Loucy (cell line): ENCODE results near the gene IGF1R.

Source experiments
- H2AFZ ChIP-seq: fragments of 200-600 bp; sonication (generic); 2 replicates; pipeline ENCODE4 v1.6.0; 2016; ENCODE audit warnings: antibody characterized with exemption, mild to moderate bottlenecking, low read length, moderate library complexity
- H3F3A ChIP-seq: fragments of 200-600 bp; 2 replicates; pipeline ENCODE4 v1.6.0; 2016; ENCODE audit warnings: antibody characterized with exemption, low read depth, mild to moderate bottlenecking
- H3K27me3 ChIP-seq: fragments of 200-600 bp; sonication (generic); 2 replicates; pipeline ENCODE4 v1.6.1; 2014; ENCODE audit warnings: low read length, mild to moderate bottlenecking; ENCODE audit not compliant: insufficient read depth, poor library complexity, severe bottlenecking
- H3K36me3 ChIP-seq: fragments of 200-600 bp; sonication (generic); 2 replicates; pipeline ENCODE4 v1.6.1; 2016; ENCODE audit warnings: low read length; ENCODE audit not compliant: insufficient read depth
- H3K4me1 ChIP-seq: fragments of 200-600 bp; sonication (generic); 2 replicates; pipeline ENCODE4 v1.5.1; 2014; ENCODE audit warnings: low read length, mild to moderate bottlenecking; ENCODE audit not compliant: insufficient read depth, poor library complexity, severe bottlenecking
- H3K4me2 ChIP-seq: fragments of 200-600 bp; sonication (generic); 2 replicates; pipeline ENCODE4 v1.6.0; 2014; ENCODE audit warnings: antibody characterized with exemption, low read length, low read depth, mild to moderate bottlenecking; ENCODE audit not compliant: poor library complexity, severe bottlenecking
- H3K4me3 ChIP-seq: fragments of 200-600 bp; sonication (generic); 2 replicates; pipeline ENCODE4 v1.5.1; 2014; ENCODE audit warnings: low read length, mild to moderate bottlenecking, mixed read lengths; ENCODE audit not compliant: poor library complexity, severe bottlenecking
- H3K79me2 ChIP-seq: fragments of 200-600 bp; sonication (generic); 2 replicates; pipeline ENCODE4 v1.6.1; 2014; ENCODE audit warnings: low read length; ENCODE audit not compliant: insufficient read depth
- H3K9ac ChIP-seq: fragments of 200-600 bp; sonication (generic); 2 replicates; pipeline ENCODE4 v1.6.0; 2014; ENCODE audit warnings: mild to moderate bottlenecking, low read depth, low read length, moderate library complexity; ENCODE audit not compliant: poor library complexity, severe bottlenecking
- H3K9me2 ChIP-seq: fragments of 200-600 bp; sonication (generic); replicated peaks from 2 replicates; pipeline ENCODE4 v1.6.1; 2016; ENCODE audit warnings: low read depth, low read length, mixed read lengths
- H3K9me3 ChIP-seq: fragments of 200-600 bp; sonication (generic); 2 replicates; pipeline ENCODE4 v1.6.1; 2014; ENCODE audit warnings: mild to moderate bottlenecking, antibody characterized with exemption, low read length, low read depth; ENCODE audit not compliant: insufficient read depth
- H4K20me1 ChIP-seq: fragments of 200-600 bp; sonication (generic); 2 replicates; pipeline ENCODE4 v1.6.0; 2014; ENCODE audit warnings: antibody characterized with exemption, low read length, mild to moderate bottlenecking; ENCODE audit not compliant: insufficient read depth, poor library complexity, severe bottlenecking
- EZH2phosphoT487 ChIP-seq: fragments of 200-600 bp; IDR thresholded peaks from 2 replicates; pipeline ENCODE4 v1.6.1; 2018; ENCODE audit warnings: antibody characterized with exemption, mild to moderate bottlenecking, moderate library complexity, borderline replicate concordance
- TF ChIP-seq, protein P1 (sequence below): fragments of 200-600 bp; sonication (generic); conservative IDR thresholded peaks from 2 replicates; pipeline ENCODE4 v1.5.1; 2014; ENCODE audit warnings: mild to moderate bottlenecking, antibody characterized with exemption, low read length

IGF1R gene

DNA sequence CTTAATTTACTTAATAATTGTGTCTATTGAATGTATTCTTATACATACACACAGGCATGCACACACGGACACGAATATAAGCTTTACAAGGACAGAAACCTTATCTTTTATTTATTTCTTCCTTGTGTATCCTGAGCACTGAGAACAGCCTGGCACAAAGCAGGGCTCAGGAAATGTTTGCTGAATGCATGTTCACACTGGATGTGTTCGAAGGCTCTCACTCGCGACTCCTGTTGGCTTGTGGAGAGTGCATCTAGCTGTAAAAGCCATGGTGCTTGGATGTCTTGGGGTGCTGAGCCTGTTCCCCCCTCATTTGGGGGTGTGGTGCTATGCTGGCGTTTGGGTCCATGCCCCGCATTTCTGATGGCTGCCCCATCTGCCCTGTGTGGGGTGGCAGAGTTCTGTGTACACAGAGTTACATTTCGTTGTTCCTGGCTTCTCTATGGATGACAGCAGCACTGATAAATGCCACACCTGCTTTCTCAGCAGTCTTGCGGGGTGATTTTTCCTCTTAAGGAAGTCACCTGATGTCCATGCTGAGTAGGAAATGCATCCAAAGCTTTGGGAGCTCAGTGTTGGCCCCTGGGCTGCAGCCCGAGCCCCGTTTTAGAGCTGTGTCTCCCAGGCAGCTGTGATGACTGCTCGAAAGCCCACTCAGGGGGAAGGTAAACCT, 148.5 kb downstream of the IGF1R start:
- H3K4me1 ChIP-seq = peaks cover 27% of the 10 kb centered on the region
- no peaks in the 10 kb centered on the region for H3K9me2 ChIP-seq
- peaks cover 79% of the 10 kb centered on the region for H3K79me2 ChIP-seq
- no peak overlapping the region for H3K9ac ChIP-seq
- H3K27me3 ChIP-seq = no peaks in the 10 kb centered on the region
- H3K9me3 ChIP-seq = no peaks in the 10 kb centered on the region
- no peak overlapping the region for H3K4me3 ChIP-seq
- no peaks in the 10 kb centered on the region for H3K36me3 ChIP-seq
- no peak overlapping the region for H3K4me2 ChIP-seq
- TF ChIP-seq, protein P1, sequence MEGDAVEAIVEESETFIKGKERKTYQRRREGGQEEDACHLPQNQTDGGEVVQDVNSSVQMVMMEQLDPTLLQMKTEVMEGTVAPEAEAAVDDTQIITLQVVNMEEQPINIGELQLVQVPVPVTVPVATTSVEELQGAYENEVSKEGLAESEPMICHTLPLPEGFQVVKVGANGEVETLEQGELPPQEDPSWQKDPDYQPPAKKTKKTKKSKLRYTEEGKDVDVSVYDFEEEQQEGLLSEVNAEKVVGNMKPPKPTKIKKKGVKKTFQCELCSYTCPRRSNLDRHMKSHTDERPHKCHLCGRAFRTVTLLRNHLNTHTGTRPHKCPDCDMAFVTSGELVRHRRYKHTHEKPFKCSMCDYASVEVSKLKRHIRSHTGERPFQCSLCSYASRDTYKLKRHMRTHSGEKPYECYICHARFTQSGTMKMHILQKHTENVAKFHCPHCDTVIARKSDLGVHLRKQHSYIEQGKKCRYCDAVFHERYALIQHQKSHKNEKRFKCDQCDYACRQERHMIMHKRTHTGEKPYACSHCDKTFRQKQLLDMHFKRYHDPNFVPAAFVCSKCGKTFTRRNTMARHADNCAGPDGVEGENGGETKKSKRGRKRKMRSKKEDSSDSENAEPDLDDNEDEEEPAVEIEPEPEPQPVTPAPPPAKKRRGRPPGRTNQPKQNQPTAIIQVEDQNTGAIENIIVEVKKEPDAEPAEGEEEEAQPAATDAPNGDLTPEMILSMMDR = no peak
- no peak for TF ChIP-seq EZH2phosphoT487
- no peaks in the 10 kb centered on the region for H4K20me1 ChIP-seq
- H2AFZ ChIP-seq = no peak overlapping the region
- H3F3A ChIP-seq = peaks cover 2% of the 10 kb centered on the region; the same call in 1 of the 2 replicates

DNA sequence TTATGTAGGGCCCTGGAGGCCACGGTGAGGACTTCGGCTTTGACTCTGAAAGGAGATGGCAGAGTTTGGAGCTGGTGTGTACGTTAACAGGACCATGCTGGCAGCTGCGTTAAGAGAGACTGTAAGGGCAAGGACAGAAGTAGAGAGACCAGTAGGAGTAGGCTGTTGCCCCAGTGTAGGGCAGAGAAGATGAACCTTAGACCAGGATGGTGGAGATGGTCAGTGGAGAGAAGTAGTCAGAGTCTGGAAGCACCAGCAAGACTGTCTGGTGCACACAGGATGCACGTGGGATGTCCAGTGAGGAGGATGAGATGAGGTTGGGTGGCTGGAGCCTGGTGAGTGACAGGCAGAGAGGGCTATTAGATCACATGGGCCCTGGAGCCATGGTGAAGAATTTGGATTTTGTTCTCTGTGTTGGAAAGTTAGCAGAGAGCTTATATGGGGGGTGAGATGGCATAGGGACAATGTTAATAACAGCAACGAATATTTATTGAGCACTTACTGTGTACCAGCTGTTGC, 150.1 kb downstream of the IGF1R start:
- H3K4me3 ChIP-seq = no peak overlapping the region
- H3K79me2 ChIP-seq = peaks cover 84% of the 10 kb centered on the region
- H3K4me2 ChIP-seq = no peak overlapping the region
- H3K9ac ChIP-seq = no peak overlapping the region
- H3K4me1 ChIP-seq = peaks cover 22% of the 10 kb centered on the region
- H3K36me3 ChIP-seq = no peaks in the 10 kb centered on the region
- H3K9me2 ChIP-seq = no peaks in the 10 kb centered on the region
- no peaks in the 10 kb centered on the region for H3K27me3 ChIP-seq
- H4K20me1 ChIP-seq = no peaks in the 10 kb centered on the region
- TF ChIP-seq, protein P1 = no peak
- TF ChIP-seq EZH2phosphoT487 = no peak
- no peaks in the 10 kb centered on the region for H3K9me3 ChIP-seq
- peaks cover 2% of the 10 kb centered on the region; the same call in 1 of the 2 replicates for H3F3A ChIP-seq
- no peak overlapping the region for H2AFZ ChIP-seq

DNA sequence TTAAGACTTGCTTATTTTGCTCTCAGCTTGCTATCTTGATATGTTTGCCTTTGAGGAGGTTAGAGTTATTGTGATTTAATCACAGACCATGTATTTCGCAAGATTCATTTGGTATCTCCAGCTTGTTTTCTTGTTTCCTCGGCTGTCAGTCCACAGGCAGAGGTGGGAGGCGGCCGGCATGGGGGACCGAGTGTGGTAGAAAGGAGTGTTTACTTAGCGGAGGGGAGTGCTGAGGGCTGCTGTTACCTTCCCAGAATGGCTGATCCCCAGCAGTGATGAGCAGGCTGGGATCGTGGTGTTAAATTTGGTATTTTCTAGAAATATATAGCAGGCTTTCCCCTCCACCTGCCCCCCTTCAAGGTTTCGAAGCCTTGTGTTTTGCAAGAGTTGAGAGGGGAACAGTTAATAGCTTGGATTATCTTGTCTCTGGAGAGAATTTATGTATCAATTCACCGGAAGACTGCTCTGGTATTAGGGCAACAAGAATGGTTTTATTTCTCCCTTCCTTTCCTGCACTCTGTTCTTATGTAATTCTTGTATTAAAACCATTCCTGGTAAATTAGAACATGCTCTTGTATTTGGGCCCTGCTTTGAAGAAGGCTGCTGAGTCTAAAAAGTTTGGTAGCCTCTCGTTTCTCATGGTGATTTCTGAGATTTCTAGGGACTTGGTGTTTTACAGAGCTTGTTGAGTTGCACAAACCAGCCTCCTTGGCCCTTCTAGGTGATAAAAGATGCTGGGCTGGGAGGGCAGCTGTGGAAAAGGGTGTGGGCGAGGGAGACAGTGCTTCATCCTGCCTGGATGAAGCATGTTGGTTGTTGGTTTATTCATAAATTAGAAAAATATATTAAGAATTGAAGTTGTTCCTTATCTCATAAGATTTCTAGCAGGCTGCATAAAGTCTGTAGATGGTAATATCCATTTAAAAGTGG, 151.4 kb downstream of the IGF1R start:
- TF ChIP-seq EZH2phosphoT487 = no peak
- TF ChIP-seq, protein P1 = no peak
- H3K36me3 ChIP-seq = no peaks in the 10 kb centered on the region
- no peak overlapping the region for H2AFZ ChIP-seq
- H4K20me1 ChIP-seq = no peaks in the 10 kb centered on the region
- H3K9ac ChIP-seq = no peak overlapping the region
- peaks cover 77% of the 10 kb centered on the region for H3K79me2 ChIP-seq
- peaks cover 18% of the 10 kb centered on the region for H3K4me1 ChIP-seq
- H3K9me2 ChIP-seq = no peaks in the 10 kb centered on the region
- no peak overlapping the region for H3K4me3 ChIP-seq
- peaks cover 2% of the 10 kb centered on the region; the same call in 1 of the 2 replicates for H3F3A ChIP-seq
- H3K4me2 ChIP-seq = no peak overlapping the region
- no peaks in the 10 kb centered on the region for H3K9me3 ChIP-seq
- H3K27me3 ChIP-seq = no peaks in the 10 kb centered on the region
